HG02943 (cell line): ENCODE results near the gene UBASH3A.

Source experiments
- ATAC-seq: cut with Tn5 transposase; IDR thresholded peaks from one replicate; pipeline ENCODE4 v1.9.1; 2021; ENCODE audit warnings: mild to moderate bottlenecking, low read depth, moderate library complexity; ENCODE audit not compliant: unreplicated experiment

Gene UBASH3A

DNA sequence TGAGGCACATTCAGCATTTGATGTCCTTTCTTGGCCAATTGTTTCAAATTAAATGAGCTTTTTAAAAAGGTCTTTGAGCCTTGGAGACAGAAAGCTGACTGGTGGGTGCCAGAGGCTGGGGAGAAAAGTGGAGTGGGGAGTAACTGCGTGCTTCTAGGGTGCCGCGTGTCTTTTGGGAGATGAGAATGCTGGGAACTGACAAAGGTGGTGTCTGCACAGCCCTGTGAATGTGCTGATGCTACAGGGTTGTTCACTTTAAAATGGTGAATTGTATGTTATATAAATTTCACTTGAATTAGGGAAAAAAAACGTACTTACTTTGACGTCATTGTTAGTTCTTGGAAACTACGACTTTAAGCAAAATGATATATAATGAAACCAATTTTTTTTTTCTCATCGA lies 29.2 kb upstream of the UBASH3A start:
- no peak for ATAC-seq

DNA sequence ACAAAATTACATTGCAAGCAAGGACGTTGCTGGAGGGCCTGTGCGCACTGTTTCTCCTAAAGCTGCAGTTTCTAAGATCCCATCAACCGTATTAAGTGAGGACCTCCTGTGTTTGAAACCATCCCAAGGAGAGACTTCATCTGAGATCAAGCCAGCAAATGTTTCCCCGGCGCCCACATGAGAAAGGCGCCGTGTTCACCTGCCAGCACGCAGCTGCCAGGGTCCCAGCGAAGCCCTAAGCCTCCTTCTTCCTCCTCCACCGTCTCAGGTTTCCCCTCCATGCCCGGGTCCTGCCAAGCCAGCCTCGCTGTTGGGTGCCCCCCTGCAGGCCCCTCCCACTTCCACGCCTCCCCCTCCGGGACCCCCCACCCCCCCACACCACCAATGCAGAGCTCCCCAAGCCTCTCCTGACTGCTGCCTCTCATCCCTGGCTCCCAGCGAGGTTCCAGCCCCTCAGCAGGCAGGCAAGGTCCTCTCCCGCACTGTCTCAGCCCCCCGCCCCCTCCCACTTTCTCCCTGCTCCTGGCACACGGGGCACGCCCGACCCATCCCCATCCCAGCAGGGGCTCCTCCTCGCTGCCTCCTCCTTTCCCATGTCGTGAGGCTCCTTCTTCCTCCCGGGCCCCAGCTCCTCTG lies 28.7 kb upstream of the UBASH3A start:
- ATAC-seq = no peak

DNA sequence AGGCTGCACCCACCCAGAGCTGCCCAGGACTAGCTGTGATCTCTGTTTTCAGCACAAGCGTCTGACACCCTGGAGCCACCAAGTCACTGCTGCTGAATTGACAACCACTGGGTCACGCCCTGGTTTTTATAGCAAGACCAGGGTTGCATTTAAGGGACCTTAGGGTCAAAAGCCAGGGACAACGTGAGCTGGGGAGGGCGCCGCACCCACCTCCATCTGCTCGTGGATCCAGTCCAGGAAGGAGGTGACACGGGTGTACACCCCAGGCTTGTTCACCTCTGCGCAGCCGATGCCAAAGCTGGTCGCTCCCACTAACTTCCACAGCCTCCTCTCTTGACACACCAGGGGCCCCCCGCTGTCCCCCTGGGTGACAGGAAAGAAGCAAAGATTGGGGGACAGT lies 28.2 kb upstream of the UBASH3A start:
- ATAC-seq = no peak

DNA sequence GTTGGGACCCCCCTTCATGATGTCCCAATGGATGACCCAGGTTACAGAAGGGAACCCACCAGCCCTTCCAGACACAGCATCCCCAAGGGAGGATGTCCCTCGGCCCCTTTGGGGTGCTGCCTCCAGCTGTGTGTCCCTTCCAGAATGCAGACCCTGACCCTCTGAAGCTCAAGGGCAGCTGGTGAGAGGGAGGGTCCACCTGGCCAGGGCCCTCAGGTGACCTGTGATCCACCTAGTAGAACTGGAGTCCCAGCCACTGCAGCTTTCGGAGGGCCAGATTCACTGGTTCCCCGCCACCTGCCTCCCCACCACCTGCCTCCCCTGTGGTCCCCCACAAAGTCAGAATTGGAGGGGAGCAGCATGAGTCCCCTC lies 27.8 kb upstream of the UBASH3A start:
- no peak for ATAC-seq

DNA sequence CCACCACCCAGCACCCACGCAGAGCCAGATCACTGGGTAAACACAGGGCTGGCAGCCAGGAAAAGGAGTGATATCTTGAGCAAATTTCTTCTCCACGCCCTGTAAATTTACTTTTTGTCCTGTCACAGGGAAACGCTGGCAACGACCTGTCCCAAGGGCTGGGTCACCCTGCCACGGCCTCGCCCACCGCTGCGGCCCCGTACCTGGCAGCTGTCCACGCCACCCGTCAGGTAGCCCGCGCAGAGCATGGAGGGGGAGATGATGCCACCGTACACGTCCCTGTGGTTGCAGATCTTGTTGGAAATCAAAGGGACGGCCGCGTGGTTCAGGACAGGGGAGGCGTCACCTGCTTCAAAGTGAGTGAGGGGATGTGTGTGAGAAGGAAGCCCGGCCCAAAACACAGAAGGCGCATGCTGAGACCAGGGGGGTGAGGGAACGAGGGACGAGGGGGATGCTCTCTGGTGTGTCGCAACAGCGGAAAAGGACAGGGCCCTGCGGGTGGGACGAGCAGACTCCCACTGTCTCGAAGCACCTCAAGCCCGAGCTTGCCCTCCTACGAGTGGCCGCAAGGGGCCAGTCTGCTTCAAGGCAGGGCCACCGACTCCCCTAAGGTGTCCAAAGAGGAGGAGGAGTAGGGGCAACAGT lies 27.2 kb upstream of the UBASH3A start:
- ATAC-seq = no peak

DNA sequence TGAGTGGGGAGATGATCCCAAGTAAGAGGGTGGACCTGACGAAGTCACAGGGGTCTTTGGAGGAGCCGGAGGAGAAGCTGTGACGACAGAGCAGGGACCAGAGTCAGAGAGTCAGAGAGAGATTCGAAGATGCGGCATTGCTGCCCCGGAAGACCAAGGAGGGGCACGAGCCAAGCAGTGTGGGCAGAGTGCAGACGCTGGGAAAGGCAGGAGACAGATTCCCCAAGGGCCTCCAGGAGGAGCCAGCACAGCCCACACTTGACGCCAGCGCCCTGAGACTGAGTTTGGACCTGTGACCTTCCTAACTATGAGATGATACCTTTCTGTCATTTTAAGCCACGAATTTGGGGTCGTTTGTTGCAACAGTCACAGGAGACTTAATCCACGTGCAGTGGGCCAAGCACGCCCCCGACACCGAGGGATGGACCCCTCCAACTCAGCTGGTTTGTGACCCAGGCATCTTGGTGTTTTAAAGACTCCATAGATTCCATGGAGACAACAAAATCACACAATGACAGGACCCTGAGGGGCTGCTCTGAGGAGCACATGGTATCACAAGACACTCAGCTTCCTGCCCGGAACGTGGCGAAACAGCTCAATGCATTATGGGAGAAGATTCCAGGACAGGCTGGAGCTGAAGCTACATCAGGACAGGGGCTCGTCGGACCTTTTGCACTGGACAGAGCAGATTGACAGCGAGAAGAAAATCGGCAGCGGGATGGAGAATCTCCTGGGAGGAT lies 26.3 kb upstream of the UBASH3A start:
- no peak for ATAC-seq

DNA sequence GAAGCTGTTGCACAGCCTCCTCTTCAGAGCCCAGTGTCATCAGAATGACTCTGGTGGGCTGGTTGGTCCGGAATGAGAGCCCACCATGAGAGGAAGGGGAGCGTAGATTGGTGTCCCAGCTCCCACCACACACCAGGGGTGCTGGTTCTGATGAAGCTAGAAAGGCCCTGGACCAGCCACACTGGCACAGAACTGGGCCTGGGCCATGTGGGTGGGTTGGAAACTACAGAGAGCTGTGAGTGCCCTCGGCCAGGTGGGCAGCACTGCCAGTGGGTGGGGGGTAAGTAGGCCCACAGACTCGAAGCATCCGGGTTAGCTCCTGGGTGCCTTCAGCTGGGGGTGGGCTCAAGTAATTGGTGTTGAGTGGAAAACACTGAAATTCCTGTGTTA lies 25.8 kb upstream of the UBASH3A start:
- ATAC-seq = no peak

DNA sequence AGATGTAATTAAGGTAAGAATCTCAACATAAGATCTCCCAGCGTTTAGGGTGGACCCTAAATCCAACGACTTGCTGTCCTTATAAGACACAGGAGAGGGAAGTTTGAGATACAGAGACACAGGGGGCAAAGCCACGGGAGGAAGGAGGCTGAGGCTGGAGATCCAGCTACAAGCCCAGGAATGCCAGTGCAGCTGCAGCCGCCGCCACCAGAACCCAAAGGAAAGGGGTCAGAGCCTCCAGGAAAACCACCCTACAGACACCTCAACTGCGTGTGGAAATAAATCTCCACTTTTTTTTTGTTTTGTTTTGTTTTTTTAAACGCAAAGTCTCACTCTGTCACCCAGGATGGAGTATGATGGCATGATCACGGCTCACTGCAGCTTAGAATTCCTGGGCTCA lies 25.3 kb upstream of the UBASH3A start:
- no peak for ATAC-seq

DNA sequence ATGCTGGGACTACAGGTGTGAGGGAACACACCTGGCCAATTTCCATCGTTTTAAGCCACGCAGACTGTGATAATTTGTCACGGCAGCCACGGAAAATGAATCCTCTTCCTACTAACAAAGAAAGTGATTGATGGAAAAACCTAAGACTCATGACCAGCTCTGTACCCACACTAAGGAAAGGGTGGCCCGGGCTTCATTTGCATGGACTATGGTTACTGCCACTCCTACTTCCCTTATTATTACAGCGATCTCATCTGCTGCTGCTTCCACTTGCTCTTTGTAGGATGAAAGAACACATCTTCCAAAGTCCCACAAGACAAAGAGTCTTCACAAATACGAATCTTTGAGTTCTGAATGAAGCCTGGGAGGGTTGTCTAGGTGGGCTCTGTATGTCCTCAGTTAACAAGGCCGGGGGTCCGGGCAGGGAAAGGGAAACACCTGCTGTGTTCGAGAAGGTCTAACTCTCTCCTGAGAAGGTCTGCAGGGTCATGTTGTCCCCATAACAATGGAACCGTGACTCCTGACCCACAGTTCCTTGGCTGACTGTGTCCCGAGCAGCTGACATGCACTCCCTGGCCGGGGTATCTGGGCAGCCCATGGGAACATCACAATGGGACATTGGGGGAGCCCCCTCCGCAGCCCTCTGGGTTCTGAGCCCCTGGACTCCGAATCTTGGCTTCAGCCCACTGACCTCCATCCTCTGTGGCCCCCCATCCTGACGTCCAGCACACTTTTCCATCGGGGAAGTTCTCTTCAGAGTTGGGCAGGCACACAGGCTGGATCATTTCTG lies 24.1 kb upstream of the UBASH3A start:
- no peak for ATAC-seq

DNA sequence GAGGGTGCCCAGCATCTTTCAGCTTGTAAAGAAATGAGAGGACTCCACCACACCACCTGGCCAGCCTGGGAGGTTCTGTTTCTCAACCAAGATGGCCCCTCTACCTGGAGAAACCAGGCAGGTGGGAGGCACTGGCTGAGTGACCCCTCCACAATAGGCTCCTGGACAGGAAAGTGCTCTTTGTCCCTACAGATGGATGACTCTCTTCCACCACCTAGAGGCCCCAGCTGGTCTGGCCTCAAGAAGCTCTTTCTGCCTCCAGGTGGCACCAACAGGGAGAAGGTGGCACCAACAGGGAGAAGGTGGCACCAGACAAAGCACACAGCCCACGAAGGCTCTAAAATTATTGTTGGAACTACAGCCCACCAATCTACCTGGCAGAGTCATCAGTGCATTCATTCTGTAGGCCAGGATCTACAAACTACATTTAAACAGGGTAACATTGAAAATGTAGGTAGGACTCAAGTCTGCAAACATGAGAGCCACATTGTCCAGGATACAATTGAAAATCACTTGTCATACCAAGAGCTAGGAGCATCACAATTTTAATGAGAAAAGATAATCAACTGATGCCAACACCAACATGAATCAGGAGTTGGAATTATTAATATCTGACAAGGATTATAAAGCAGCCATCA lies 22.2 kb upstream of the UBASH3A start:
- no peak for ATAC-seq

DNA sequence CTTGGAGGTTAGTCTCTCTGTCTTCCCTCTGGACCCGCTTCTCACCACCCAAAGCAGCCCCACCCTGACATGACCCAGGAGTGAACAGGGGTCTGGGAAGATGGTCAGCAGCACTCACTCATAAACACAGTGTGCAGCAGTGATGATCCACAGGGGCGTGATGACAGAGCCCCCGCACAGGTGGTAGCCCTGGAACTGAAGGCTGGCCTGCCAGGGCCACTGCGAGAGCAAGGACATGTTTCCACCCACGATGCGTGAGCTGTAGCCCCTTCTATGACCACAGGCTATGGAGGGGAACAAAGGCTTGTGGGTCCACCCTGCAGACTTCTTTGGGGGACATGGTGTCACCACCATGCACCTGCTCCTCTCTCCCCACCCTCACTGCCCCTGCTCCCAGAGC lies 20.8 kb upstream of the UBASH3A start:
- no peak for ATAC-seq

DNA sequence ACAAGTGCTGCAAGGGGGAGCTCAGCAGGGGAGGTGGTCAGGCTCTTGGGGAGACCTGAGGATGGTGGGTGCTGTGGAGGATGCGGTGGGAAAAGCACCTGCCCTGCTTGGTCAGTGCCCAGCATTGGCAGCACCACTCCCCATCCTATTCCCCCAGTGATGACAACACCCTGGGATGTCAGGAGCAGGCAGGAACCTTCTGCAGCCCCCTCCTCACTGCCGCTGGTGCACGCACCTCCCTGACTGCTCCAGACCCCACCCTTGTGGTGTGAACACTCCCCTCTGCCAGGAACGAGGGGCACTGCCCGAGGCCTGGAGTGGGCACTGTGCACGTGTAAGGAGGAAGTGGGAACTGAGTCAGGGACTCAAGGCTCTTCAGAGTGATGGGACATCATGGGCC lies 20.4 kb upstream of the UBASH3A start:
- no peak for ATAC-seq

DNA sequence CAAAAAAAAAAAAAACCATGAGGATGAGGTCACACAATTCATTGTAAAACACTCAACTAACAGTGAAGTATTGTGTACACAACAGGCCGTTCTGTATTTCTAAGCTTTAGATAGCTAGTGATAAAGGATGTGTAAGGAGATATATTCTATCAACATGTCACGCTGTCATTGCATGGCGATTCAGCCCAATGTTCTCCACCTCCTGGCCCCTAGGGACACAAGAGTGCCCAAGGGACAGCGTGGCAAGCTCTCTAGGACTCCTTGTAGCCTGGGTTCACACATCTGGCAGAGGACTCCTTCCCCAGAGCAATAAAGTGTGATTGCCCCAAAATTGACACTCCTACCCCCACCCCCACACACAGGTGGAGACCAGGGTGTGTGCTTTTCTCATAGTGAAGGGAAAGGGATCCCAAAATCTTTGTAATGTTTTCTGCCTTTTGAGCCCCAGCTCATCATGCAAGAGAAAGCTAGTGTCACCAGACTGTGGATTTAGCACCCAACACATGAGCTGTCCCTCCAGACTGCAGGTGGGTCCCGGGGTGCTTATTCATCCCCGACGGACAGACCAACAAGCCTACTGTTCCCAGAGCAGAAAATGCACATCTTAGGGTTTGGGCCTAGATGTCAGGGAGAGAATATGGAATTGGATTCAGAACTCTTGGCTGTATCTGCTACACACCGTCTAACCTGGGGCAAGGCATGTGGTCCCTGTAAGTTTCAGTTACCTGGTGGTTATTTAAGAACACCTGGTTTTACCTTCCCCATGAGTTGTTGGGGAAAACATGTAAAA lies 19.4 kb upstream of the UBASH3A start:
- no peak for ATAC-seq

DNA sequence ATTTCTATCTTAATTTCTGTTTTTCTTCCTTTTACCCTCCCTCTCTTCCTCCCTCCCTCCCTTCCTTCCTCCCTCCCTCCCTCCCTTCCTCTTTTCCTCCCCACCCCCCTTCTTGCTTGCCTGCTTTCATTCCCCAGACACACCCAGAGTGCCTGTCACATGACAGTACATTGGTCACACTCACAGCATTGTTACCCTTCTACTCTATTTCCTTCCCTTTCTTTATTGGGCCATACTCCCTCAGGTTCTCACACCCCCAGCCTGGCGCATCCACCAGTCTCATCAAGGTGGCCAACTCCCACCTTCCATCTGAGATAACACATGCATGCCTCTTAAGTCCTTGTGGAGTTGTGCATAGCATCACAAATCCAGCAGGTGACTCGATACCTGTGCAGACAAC lies 18.7 kb upstream of the UBASH3A start:
- no peak for ATAC-seq

DNA sequence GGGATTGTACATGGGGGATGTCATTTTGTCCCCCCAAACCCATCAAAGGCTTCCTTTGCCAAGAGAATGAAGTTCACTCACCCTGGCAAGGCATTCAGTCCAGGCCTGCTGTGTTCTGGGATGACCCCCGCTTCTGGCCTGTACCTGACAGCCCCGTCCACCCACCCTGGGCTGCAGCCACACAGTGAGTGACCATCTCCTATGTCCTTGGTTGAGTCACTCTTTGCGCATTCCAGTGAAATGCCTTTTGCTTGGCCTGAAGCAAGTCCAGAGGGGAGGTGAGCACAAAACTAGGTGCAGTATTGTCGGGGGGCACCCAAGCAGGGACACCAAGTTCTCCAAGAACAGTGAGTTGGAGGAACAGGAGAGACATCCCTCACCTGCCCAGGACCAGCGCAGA lies 18.1 kb upstream of the UBASH3A start:
- ATAC-seq = no peak

DNA sequence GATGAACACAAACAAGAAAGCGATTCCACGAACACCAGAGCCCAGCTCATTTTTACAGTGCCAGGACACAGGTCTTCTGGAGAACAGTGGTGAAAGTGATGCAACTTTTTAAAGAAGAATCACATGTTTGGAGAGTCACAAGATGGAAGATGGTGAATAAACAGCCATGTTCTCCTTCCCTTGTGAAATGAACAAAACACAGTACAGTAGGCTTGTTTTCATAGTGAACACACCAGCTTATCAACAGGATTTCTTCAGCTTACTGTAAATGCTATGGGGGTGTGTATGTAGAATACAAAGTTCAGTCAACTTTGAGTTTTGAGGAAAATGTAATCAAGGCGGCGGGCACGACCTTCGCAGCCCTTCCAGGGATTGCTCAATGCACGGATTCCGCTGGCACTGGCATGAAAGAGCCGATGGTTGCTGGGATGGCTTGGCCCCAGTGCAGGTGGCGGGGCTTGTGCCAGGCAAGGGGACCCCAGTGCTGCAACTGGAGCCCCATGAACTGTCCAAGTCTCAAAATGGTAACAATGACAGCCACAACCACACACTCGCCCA lies 17.6 kb upstream of the UBASH3A start:
- ATAC-seq = no peak

DNA sequence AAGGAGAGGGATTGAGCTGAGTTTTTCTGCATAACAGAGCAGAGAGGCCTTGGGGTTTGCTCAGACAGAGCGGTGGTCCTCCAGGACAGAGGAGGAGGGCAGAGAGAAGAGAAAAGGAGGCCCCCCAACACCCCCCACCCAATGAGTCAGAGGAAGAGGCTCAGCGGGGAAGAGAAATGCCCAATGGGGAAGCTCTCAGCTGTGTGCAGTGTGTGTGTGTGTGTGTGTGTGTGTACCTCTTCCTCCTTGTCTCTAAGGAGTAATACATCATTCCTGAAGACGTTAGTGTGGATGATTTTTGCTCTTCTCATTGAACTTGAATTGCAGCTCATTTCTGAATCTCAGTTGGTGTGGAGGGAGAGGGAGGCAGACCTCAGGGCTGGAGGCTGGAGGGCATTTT lies 16.5 kb upstream of the UBASH3A start:
- no peak for ATAC-seq

DNA sequence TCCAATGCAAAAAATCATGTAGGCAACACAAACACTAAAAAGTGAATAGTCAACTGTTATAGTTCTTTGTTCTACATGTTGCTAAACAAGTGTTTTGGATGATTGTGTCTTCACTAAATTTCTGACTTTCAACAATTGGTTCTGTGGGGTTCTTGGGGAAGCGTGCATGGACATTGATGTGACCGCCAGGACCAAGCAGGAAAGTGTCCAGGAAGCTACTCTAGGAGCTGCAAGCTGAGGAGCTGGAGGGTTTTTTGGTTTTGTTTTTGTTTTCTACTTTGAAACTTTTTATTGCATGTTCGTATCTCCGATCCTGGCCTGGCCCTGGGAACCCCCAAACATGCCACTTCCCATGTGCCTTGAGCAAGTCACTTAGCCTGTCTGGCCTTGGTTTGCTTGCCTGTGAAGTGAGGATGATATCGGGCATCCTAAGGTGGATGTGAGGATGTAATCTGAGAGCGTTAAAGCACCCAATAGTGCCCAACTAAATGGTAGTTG lies 15.8 kb upstream of the UBASH3A start:
- no peak for ATAC-seq

DNA sequence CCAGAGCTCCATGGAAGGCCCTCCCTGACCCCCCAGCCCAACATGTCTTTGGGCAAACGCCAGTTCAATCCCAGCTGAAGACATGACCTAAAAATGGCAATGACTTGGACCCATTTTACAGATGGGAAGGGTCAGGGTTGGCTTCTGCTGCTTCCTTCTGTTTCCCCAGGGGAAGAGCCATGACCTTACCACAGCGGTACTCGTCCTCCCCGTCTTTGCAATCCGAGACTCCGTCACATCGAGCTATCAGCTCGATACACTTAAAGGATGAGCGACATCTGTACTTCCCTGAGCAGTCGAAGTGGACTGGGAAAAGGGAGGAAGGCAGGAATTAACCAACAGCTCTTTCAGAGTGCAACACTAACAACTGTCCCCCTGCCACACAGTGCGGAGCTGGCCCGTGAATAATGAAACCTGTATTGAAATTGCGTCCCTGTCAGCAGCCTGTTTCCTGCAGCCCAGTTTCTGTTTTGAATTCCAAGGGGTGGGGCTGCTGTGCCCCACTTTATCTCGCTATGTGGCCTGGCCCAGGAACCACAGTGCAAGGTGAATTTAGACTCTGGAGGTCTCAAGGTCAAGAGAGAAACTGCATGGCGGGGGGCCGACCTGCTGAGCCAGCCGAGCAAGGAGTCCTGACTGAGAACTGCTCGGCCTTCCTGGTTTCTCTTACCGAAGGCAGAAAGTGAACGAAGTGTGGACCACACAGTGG lies 14.8 kb upstream of the UBASH3A start:
- ATAC-seq = no peak
